GM23248 (cell line): Measurements from ENCODE around the gene ADAMTSL3.

Source experiments
- EZH2 ChIP-seq: fragments of 200-600 bp; sonication (generic); IDR thresholded peaks from 2 replicates; pipeline ENCODE4 v1.6.1; 2018; ENCODE audit warnings: antibody characterized with exemption, mild to moderate bottlenecking; ENCODE audit not compliant: insufficient read depth, poor library complexity, severe bottlenecking
- EZH2phosphoT487 ChIP-seq: fragments of 200-600 bp; sonication (generic); IDR thresholded peaks from 2 replicates; pipeline ENCODE4 v1.6.1; 2018; ENCODE audit warnings: antibody characterized with exemption, moderate library complexity, mild to moderate bottlenecking, low read depth; ENCODE audit not compliant: insufficient read depth

DNA sequence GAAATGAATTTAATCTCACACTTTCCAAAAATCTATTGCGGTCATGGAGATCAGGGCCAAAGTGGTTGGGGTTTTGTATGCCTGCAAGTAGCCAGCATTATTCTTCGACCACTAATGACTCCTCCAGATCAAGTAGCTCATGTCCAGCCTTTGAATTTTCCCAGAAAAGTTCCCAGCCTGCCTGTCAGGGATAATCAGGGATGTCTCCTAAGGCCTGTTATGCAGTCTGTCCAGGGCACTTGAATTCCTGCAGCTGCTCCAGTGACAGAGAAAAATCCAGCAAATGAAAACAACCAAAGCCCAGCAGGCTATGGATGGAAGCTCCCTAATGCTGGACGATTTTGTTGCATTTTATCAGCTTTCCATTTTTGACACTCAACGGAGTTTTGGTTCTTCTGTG lies 215.4 kb downstream of the ADAMTSL3 start:
- TF ChIP-seq EZH2phosphoT487 (no peak), EZH2 (no peak)
